ENCODE data around the gene PEX6. TPM values are rescaled to one million over a fixed set of nuclear protein-coding genes. Genes with fewer than 3 reads are reported as not detected.
A peak's percentile ranks its signal among the peaks of the same experiment; 100 is the strongest.

The PEX6 gene
- total and polyA plus RNA-seq, 2 of the 13 experiments (the other 11 are each of a cell fraction or from before 2014, with no cell fraction given), result 5.1 to 6.7 TPM

- no peak for TF ChIP-seq AKNA (CRISPR knock-in tag; IDR thresholded peaks at IDR 0.05; ENCODE audit: borderline replicate concordance)
- no peak for TF ChIP-seq CBX1 (IDR thresholded peaks at IDR 0.05; ENCODE audit: low read depth)
- no peak for TF ChIP-seq ZNF720 (CRISPR knock-in tag; IDR thresholded peaks at IDR 0.05)
- no peak for TF ChIP-seq WIZ (CRISPR knock-in tag; IDR thresholded peaks at IDR 0.05)
- TF ChIP-seq GATA4 (IDR thresholded peaks at IDR 0.05; ENCODE audit: borderline replicate concordance, low read depth), result no peak
- no peak for TF ChIP-seq ZBTB39 (CRISPR knock-in tag; IDR thresholded peaks at IDR 0.05)
- TF ChIP-seq ZEB1 (IDR thresholded peaks at IDR 0.05; ENCODE audit: insufficient replicate concordance, low read depth), result no peak
- TF ChIP-seq ZNF562 (CRISPR knock-in tag; IDR thresholded peaks at IDR 0.05; ENCODE audit: borderline replicate concordance), result no peak
- no peak; the same call in 1 of the 2 replicates for TF ChIP-seq ZNF232 (CRISPR knock-in tag; IDR thresholded peaks at IDR 0.05; ENCODE audit: borderline replicate concordance)
- TF ChIP-seq SIN3A (IDR thresholded peaks at IDR 0.05; ENCODE audit: borderline replicate concordance, low read depth, low read length), result peak; percentile 92; the same call in 1 of the 2 replicates
- no peak for TF ChIP-seq ZNF256 (CRISPR knock-in tag; conservative IDR thresholded peaks at IDR 0.05)
- TF ChIP-seq ATF5 (CRISPR knock-in tag; IDR thresholded peaks at IDR 0.05; ENCODE audit: low read depth), result no peak
- no peak; the same call in none of the 2 replicates for TF ChIP-seq ZNF839 (CRISPR knock-in tag; IDR thresholded peaks at IDR 0.05; ENCODE audit: borderline replicate concordance)
- no peak for TF ChIP-seq GZF1 (CRISPR knock-in tag; IDR thresholded peaks at IDR 0.05)
- 0 out of 2 replicates have a peak, but pooled peaks have one; percentile 12 for TF ChIP-seq ZNF652 (CRISPR knock-in tag; IDR thresholded peaks at IDR 0.05; ENCODE audit: borderline replicate concordance, low read depth)
- no peak for TF ChIP-seq ZNF503 (CRISPR knock-in tag; IDR thresholded peaks at IDR 0.05)
- no peak for TF ChIP-seq ZNF816 (CRISPR knock-in tag; IDR thresholded peaks at IDR 0.05; ENCODE audit: borderline replicate concordance)
- TF ChIP-seq TBX2 (CRISPR knock-in tag; IDR thresholded peaks at IDR 0.05; ENCODE audit: borderline replicate concordance), result peak; percentile 36; the same call in 1 of the 2 replicates
- TF ChIP-seq CC2D1A (CRISPR knock-in tag; IDR thresholded peaks at IDR 0.05), result no peak
- no peak for TF ChIP-seq ZFP62 (CRISPR knock-in tag; IDR thresholded peaks at IDR 0.05)
- TF ChIP-seq ZNF605 (CRISPR knock-in tag; IDR thresholded peaks at IDR 0.05), result no peak
- TF ChIP-seq ZNF841 (CRISPR knock-in tag; IDR thresholded peaks at IDR 0.05; ENCODE audit: borderline replicate concordance), result no peak
Measured at GRCh38 chr6:43013843-43014433, 35.0 kb upstream of the PEX6 start, which contains the start of the genes KLHDC3 and MEA1 (continued).

Measured in HepG2 (cell line).